Gastroesophageal sphincter (tissue), 4 donors: ENCODE data around the gene HACD2. TPM values are rescaled to one million over a fixed set of nuclear protein-coding genes. Genes with fewer than 3 reads are reported as not detected.

Experiments
- ATAC-seq: fragments of 150-250 bp; one replicate; pipeline ENCODE4 v1.9.1; 2016; ENCODE audit warnings: mild to moderate bottlenecking, moderate library complexity
- H3K27ac ChIP-seq, 4 donors: fragments of 200-600 bp; sonication (generic) in 3 of 4; 1 replicate in 3 of 4; 2 replicates in 1 of 4; pipeline ENCODE4 v1.5.1; 2016 to 2019
- H3K27me3 ChIP-seq: fragments of 200-600 bp; sonication (generic); one replicate; pipeline ENCODE4 v1.5.1; 2019
- H3K36me3 ChIP-seq, 2 donors: fragments of 200-600 bp; sonication (generic); one replicate each; pipeline ENCODE4 v1.5.1; 2019; ENCODE audit warnings: control low read depth in 1 of 2
- H3K4me1 ChIP-seq, 3 donors: fragments of 200-600 bp; sonication (generic); 1 replicate in 2 of 3; 2 replicates in 1 of 3; pipeline ENCODE4 v1.5.1; 2016 to 2019; ENCODE audit warnings: control low read depth in 2 of 3
- H3K4me3 ChIP-seq, 2 donors: fragments of 200-600 bp; sonication (generic); one replicate each; pipeline ENCODE4 v1.5.1; 2019; ENCODE audit warnings: mild to moderate bottlenecking in 1 of 2, moderate library complexity in 1 of 2
- H3K9me3 ChIP-seq, 3 donors: fragments of 200-600 bp; sonication (generic); one replicate each; pipeline ENCODE4 v1.5.1; 2017 to 2019; ENCODE audit warnings: control low read depth in 2 of 3
- EP300 ChIP-seq: sonication (generic); formaldehyde crosslinking; IDR thresholded peaks from one replicate; pipeline ENCODE4 v1.6.1; 2017; ENCODE audit warnings: antibody characterized with exemption, mild to moderate bottlenecking
- POLR2A ChIP-seq, 2 donors: fragments of 450-650 bp; IDR thresholded peaks; one replicate each; pipeline ENCODE4 v1.6.1; 2017; ENCODE audit warnings: antibody characterized with exemption in 2 of 2, mild to moderate bottlenecking in 2 of 2, moderate library complexity in 1 of 2
- POLR2AphosphoS5 ChIP-seq: sonication (generic); formaldehyde crosslinking; IDR thresholded peaks from one replicate; pipeline ENCODE4 v1.6.1; 2017; ENCODE audit warnings: antibody characterized with exemption
- WGBS, 2 donors: methylation state at CpG; one replicate each; pipeline ENCODE4 v1.1.5; 2018; ENCODE audit warnings: low coverage in 1 of 2; 5-methylcytosine and 5-hydroxymethylcytosine counted together
- total RNA-seq, 4 donors: library from RNA; depleted of rRNA; stranded (reverse); fragments of >200 nt; gene quantifications; one replicate each; pipeline ENCODE4 v1.1.0, GENCODE V29; 2016
- TF ChIP-seq, protein P1 (sequence below), 4 experiments: fragments of 200-600 bp in 2 of 4; fragments of 450-650 bp in 2 of 4; sonication (generic) in 1 of 4; IDR thresholded peaks; one replicate each; pipeline ENCODE4 v1.5.1; 2017 to 2019; ENCODE audit warnings: antibody characterized with exemption in 4 of 4, mild to moderate bottlenecking in 2 of 4, moderate library complexity in 2 of 4

HACD2 gene
- total RNA-seq, 4 donors from 2014 or later: 21.3 to 36.7 (median 28.1) TPM

- Histone ChIP-seq H3K4me3 (peak within 1 kb of the TSS; percentile 81 to 91), H3K9me3 (no peaks in the 10 kb centered on the region), H3K36me3 (no peaks in the 10 kb centered on the region), H3K27me3 (peaks cover 25% of the 10 kb centered on the region), H3K27ac (peak within 1 kb of the TSS; percentile 93 to 98 (median 96)), H3K4me1 (peaks cover 0 to 61% (median 2%) of the 10 kb centered on the region in 3 donors)
- WGBS, 2 donors: 0% methylated on average over 1 of the region's 67 CpGs; no CpG with 5 or more reads in 1 of the 2 donors
- peak; percentile 3 for ATAC-seq
- TF ChIP-seq POLR2AphosphoS5 (no peak), POLR2A (IDR thresholded peaks at IDR 0.05) (no peak), EP300 (no peak)
- TF ChIP-seq, protein P1, sequence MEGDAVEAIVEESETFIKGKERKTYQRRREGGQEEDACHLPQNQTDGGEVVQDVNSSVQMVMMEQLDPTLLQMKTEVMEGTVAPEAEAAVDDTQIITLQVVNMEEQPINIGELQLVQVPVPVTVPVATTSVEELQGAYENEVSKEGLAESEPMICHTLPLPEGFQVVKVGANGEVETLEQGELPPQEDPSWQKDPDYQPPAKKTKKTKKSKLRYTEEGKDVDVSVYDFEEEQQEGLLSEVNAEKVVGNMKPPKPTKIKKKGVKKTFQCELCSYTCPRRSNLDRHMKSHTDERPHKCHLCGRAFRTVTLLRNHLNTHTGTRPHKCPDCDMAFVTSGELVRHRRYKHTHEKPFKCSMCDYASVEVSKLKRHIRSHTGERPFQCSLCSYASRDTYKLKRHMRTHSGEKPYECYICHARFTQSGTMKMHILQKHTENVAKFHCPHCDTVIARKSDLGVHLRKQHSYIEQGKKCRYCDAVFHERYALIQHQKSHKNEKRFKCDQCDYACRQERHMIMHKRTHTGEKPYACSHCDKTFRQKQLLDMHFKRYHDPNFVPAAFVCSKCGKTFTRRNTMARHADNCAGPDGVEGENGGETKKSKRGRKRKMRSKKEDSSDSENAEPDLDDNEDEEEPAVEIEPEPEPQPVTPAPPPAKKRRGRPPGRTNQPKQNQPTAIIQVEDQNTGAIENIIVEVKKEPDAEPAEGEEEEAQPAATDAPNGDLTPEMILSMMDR (IDR thresholded peaks at IDR 0.05): no peak
These were observed 136.2 kb downstream of the HACD2 start, which contains the start of gene ADCY5 for GRCh38 chr3:123448536-123449101. Gene ADCY5, minus strand, starts transcription at chr3:123449090. Its CDS starts 545 bp downstream, at chr3:123448545.

- no peaks in the 10 kb centered on the region for H3K36me3 ChIP-seq
- H3K9me3 ChIP-seq: no peaks in the 10 kb centered on the region
- peaks cover 25% of the 10 kb centered on the region for H3K27me3 ChIP-seq
- WGBS, 2 donors: 28 to 67% methylated on average over 5 to 7 of the region's 110 CpGs
- TF ChIP-seq POLR2AphosphoS5 (peak; percentile 35), EP300 (no peak), POLR2A (IDR thresholded peaks at IDR 0.05) (peak; percentile 44 to 50)
- TF ChIP-seq, protein P1 (IDR thresholded peaks at IDR 0.05): peak in 3 of 4 experiments; percentile 45 to 59 (median 57)
- peaks cover 0 to 61% (median 2%) of the 10 kb centered on the region in 3 donors for H3K4me1 ChIP-seq
- ATAC-seq: peak; percentile 30
- peak overlapping the region; percentile 93 to 98 (median 96) for H3K27ac ChIP-seq
- peak overlapping the region; percentile 81 to 91 for H3K4me3 ChIP-seq
These were observed 136.9 kb downstream of the HACD2 start for GRCh38 chr3:123447749-123448517.

- TF ChIP-seq, protein P1 (IDR thresholded peaks at IDR 0.05): no peak
- peak; percentile 59 for TF ChIP-seq POLR2AphosphoS5
- no peak for TF ChIP-seq EP300
- TF ChIP-seq POLR2A (IDR thresholded peaks at IDR 0.05): peak in 1 of 2 donors; percentile 35
- Histone ChIP-seq H3K4me3 (peak overlapping the region; percentile 81 to 91), H3K27ac (peak overlapping the region; percentile 93 to 98 (median 96)), H3K9me3 (no peaks in the 10 kb centered on the region), H3K27me3 (peaks cover 25% of the 10 kb centered on the region), H3K4me1 (peaks cover 0 to 65% (median 2%) of the 10 kb centered on the region in 3 donors), H3K36me3 (no peaks in the 10 kb centered on the region)
- WGBS, 2 donors: 86% methylated on average over 13 of the region's 27 CpGs; no CpG with 5 or more reads in 1 of the 2 donors
- ATAC-seq: peak; percentile 1
These were observed 137.5 kb downstream of the HACD2 start for GRCh38 chr3:123447416-123447748.

GRCh38 chr3:123446610-123447109 is 138.2 kb downstream of the HACD2 start:
- TF ChIP-seq POLR2AphosphoS5: peak; percentile 5
- TF ChIP-seq, protein P1 (IDR thresholded peaks at IDR 0.05): peak in 2 of 4 experiments; percentile 15 to 16
- no peak for TF ChIP-seq POLR2A (IDR thresholded peaks at IDR 0.05)
- no peak for TF ChIP-seq EP300
- Histone ChIP-seq H3K4me3 (peak overlapping the region; percentile 81 to 91), H3K36me3 (no peaks in the 10 kb centered on the region), H3K4me1 (peaks cover 0 to 73% (median 2%) of the 10 kb centered on the region in 3 donors), H3K27ac (peak overlapping the region; percentile 93 to 98 (median 96)), H3K27me3 (peaks cover 25% of the 10 kb centered on the region), H3K9me3 (no peaks in the 10 kb centered on the region)
- WGBS, 2 donors: 80% methylated on average over 1 of the region's 6 CpGs; no CpG with 5 or more reads in 1 of the 2 donors
- ATAC-seq: no peak
